Measurements from ENCODE around the gene GNAO1.

Gene GNAO1

GRCh38 chr16:56338566-56339318 lies 147.5 kb downstream of the GNAO1 start (continued):
- TF ChIP-seq, protein P1, sequence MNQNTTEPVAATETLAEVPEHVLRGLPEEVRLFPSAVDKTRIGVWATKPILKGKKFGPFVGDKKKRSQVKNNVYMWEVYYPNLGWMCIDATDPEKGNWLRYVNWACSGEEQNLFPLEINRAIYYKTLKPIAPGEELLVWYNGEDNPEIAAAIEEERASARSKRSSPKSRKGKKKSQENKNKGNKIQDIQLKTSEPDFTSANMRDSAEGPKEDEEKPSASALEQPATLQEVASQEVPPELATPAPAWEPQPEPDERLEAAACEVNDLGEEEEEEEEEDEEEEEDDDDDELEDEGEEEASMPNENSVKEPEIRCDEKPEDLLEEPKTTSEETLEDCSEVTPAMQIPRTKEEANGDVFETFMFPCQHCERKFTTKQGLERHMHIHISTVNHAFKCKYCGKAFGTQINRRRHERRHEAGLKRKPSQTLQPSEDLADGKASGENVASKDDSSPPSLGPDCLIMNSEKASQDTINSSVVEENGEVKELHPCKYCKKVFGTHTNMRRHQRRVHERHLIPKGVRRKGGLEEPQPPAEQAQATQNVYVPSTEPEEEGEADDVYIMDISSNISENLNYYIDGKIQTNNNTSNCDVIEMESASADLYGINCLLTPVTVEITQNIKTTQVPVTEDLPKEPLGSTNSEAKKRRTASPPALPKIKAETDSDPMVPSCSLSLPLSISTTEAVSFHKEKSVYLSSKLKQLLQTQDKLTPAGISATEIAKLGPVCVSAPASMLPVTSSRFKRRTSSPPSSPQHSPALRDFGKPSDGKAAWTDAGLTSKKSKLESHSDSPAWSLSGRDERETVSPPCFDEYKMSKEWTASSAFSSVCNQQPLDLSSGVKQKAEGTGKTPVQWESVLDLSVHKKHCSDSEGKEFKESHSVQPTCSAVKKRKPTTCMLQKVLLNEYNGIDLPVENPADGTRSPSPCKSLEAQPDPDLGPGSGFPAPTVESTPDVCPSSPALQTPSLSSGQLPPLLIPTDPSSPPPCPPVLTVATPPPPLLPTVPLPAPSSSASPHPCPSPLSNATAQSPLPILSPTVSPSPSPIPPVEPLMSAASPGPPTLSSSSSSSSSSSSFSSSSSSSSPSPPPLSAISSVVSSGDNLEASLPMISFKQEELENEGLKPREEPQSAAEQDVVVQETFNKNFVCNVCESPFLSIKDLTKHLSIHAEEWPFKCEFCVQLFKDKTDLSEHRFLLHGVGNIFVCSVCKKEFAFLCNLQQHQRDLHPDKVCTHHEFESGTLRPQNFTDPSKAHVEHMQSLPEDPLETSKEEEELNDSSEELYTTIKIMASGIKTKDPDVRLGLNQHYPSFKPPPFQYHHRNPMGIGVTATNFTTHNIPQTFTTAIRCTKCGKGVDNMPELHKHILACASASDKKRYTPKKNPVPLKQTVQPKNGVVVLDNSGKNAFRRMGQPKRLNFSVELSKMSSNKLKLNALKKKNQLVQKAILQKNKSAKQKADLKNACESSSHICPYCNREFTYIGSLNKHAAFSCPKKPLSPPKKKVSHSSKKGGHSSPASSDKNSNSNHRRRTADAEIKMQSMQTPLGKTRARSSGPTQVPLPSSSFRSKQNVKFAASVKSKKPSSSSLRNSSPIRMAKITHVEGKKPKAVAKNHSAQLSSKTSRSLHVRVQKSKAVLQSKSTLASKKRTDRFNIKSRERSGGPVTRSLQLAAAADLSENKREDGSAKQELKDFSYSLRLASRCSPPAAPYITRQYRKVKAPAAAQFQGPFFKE (tag by site-specific recombination; IDR thresholded peaks at IDR 0.05; ENCODE audit: borderline replicate concordance): no peak
- TF ChIP-seq ZNF174 (tag by site-specific recombination; IDR thresholded peaks at IDR 0.05): no peak

- no peak overlapping the region for H3K4me3 ChIP-seq (ENCODE audit: low read depth, low read length)
- no peak for TF ChIP-seq ZNF560 (tag by site-specific recombination; IDR thresholded peaks at IDR 0.05; ENCODE audit: borderline replicate concordance)
- no peak for TF ChIP-seq ZNF10 (tag by site-specific recombination; IDR thresholded peaks at IDR 0.05)
- no peak for TF ChIP-seq HOXA7 (CRISPR knock-in tag; IDR thresholded peaks at IDR 0.05; ENCODE audit: borderline replicate concordance)
- TF ChIP-seq ZNF416 (tag by site-specific recombination; IDR thresholded peaks at IDR 0.05): no peak
- no peak for TF ChIP-seq ZNF324 (tag by site-specific recombination; IDR thresholded peaks at IDR 0.05)
- no peak for TF ChIP-seq ZNF366 (tag by site-specific recombination; conservative IDR thresholded peaks at IDR 0.05)
- TF ChIP-seq, protein P2, sequence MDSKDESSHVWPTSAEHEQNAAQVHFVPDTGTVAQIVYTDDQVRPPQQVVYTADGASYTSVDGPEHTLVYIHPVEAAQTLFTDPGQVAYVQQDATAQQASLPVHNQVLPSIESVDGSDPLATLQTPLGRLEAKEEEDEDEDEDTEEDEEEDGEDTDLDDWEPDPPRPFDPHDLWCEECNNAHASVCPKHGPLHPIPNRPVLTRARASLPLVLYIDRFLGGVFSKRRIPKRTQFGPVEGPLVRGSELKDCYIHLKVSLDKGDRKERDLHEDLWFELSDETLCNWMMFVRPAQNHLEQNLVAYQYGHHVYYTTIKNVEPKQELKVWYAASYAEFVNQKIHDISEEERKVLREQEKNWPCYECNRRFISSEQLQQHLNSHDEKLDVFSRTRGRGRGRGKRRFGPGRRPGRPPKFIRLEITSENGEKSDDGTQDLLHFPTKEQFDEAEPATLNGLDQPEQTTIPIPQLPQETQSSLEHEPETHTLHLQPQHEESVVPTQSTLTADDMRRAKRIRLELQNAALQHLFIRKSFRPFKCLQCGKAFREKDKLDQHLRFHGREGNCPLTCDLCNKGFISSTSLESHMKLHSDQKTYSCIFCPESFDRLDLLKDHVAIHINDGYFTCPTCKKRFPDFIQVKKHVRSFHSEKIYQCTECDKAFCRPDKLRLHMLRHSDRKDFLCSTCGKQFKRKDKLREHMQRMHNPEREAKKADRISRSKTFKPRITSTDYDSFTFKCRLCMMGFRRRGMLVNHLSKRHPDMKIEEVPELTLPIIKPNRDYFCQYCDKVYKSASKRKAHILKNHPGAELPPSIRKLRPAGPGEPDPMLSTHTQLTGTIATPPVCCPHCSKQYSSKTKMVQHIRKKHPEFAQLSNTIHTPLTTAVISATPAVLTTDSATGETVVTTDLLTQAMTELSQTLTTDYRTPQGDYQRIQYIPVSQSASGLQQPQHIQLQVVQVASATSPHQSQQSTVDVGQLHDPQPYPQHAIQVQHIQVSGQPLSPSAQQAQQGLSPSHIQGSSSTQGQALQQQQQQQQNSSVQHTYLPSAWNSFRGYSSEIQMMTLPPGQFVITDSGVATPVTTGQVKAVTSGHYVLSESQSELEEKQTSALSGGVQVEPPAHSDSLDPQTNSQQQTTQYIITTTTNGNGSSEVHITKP (tag by site-specific recombination; IDR thresholded peaks at IDR 0.05): no peak
- no peak for TF ChIP-seq ZNF37A (tag by site-specific recombination; IDR thresholded peaks at IDR 0.05)
- TF ChIP-seq ZNF175 (tag by site-specific recombination; IDR thresholded peaks at IDR 0.05): no peak
- TF ChIP-seq ZNF677 (tag by site-specific recombination; IDR thresholded peaks at IDR 0.05): no peak
- H3K27ac ChIP-seq (ENCODE audit: extremely low read depth, low read depth, low read length): no peak overlapping the region
- ChIA-PET POLR2A (interaction anchor here (0.6 kb wide), 1 partner anchor 1504 kb away, joined by 5 read pairs; no protein-coding TSS in a partner anchor), CTCF (interaction anchor here (0.8 to 3.5 kb wide), 2 partner anchors 16 to 17 kb away, joined by 4 to 21 read pairs; no protein-coding TSS in a partner anchor)
- H3K36me3 ChIP-seq (ENCODE audit: control insufficient read depth in 2 of 2, insufficient read depth in 1 of 2, low read length in 2 of 2): no peaks in the 10 kb centered on the region
- no peaks in the 10 kb centered on the region for H3K9me3 ChIP-seq (ENCODE audit: control insufficient read depth, insufficient read depth, low read depth, low read length)
- H3K4me1 ChIP-seq (ENCODE audit: control insufficient read depth, insufficient read depth, low read length): no peaks in the 10 kb centered on the region
Observed at GRCh38 chr16:56339431-56340195, 148.3 kb downstream of the GNAO1 start.

All from HEK293 (cell line).